ENCODE data around the gene CANT1.
A peak's percentile ranks its signal among the peaks of the same experiment; 100 is the strongest.
"Not testable (repeated sequence)": the region's sequence is repeated elsewhere in the genome, so short reads cannot be mapped to it uniquely, and the experiment has no call there.

Gene CANT1

GRCh38 chr17:78974635-78975591 is 34.7 kb downstream of the CANT1 start:
- peak in 1 of 2 experiments; percentile 31 for DNase-seq

GRCh38 chr17:78973792-78974520 is 35.6 kb downstream of the CANT1 start:
- no peak for DNase-seq

GRCh38 chr17:78973196-78973595 is 36.4 kb downstream of the CANT1 start:
- no peak for DNase-seq

- no peak for DNase-seq
Observed at GRCh38 chr17:78972507-78973105, 37.0 kb downstream of the CANT1 start.

GRCh38 chr17:78971756-78972506 is 37.6 kb downstream of the CANT1 start:
- no peak for DNase-seq

- peak in 1 of 2 experiments; percentile 21 for DNase-seq
Observed at GRCh38 chr17:78970834-78971755, 38.5 kb downstream of the CANT1 start.

- peak in 1 of 2 experiments; percentile 42 for DNase-seq
Observed at GRCh38 chr17:78969865-78970264, 39.7 kb downstream of the CANT1 start.

GRCh38 chr17:78967782-78968362 is 41.7 kb downstream of the CANT1 start:
- no peak for DNase-seq

GRCh38 chr17:78966910-78967600 is 42.5 kb downstream of the CANT1 start:
- no peak for DNase-seq

- DNase-seq = no peak
Observed at GRCh38 chr17:78966123-78966813, 43.3 kb downstream of the CANT1 start.

GRCh38 chr17:78965491-78965924 is 44.1 kb downstream of the CANT1 start:
- DNase-seq = peak; percentile 55 to 70

GRCh38 chr17:78963378-78963777 is 46.2 kb downstream of the CANT1 start:
- DNase-seq = no peak

- DNase-seq = not testable (repeated sequence)
Observed at GRCh38 chr17:78962984-78963348, 46.6 kb downstream of the CANT1 start.

GRCh38 chr17:78962345-78962983 is 47.1 kb downstream of the CANT1 start:
- DNase-seq = no peak

GRCh38 chr17:78961571-78961970 is 48.0 kb downstream of the CANT1 start:
- DNase-seq = no peak

- DNase-seq = no peak
Observed at GRCh38 chr17:78960928-78961327, 48.6 kb downstream of the CANT1 start.

- no peak for DNase-seq
Observed at GRCh38 chr17:78959803-78960202, 49.8 kb downstream of the CANT1 start.

GRCh38 chr17:78958641-78959127 is 50.9 kb downstream of the CANT1 start:
- DNase-seq = no peak

- DNase-seq = no peak
Observed at GRCh38 chr17:78957128-78957527, 52.4 kb downstream of the CANT1 start.

All from NCI-H187 (cell line).